Ascending aorta (tissue), 2 donors: ENCODE measurements around the gene ZNF860. TPM values are rescaled to one million over a fixed set of nuclear protein-coding genes. Genes with fewer than 3 reads are reported as not detected.
A peak's percentile ranks its signal among the peaks of the same experiment; 100 is the strongest.

ENCODE experiments used
- DNase-seq, 2 donors: peaks; one replicate each; pipeline ENCODE4 v3.0.0-alpha.2; 2019; ENCODE audit warnings: low spot score in 2 of 2
- H3K27ac ChIP-seq, 2 donors: fragments of 200-600 bp; sonication (generic); one replicate each; pipeline ENCODE4 v1.5.1; 2016 to 2017; ENCODE audit warnings: mild to moderate bottlenecking in 1 of 2
- H3K27me3 ChIP-seq: fragments of 200-600 bp; sonication (generic); one replicate; pipeline ENCODE4 v1.5.1; 2017
- H3K36me3 ChIP-seq, 2 donors: fragments of 200-600 bp; sonication (generic); one replicate each; pipeline ENCODE4 v1.5.1; 2016
- H3K4me1 ChIP-seq, 2 donors: fragments of 200-600 bp; sonication (generic); one replicate each; pipeline ENCODE4 v1.5.1; 2016 to 2017; ENCODE audit warnings: mild to moderate bottlenecking in 1 of 2
- H3K4me3 ChIP-seq, 2 donors: fragments of 200-600 bp; sonication (generic); one replicate each; pipeline ENCODE4 v1.5.1; 2016 to 2017; ENCODE audit warnings: mild to moderate bottlenecking in 1 of 2
- H3K9me3 ChIP-seq, 2 donors: fragments of 200-600 bp; sonication (generic); one replicate each; pipeline ENCODE4 v1.5.1; 2016
- CTCF ChIP-seq, 3 experiments: fragments of 200-600 bp in 2 of 3; fragments of 450-650 bp in 1 of 3; sonication (generic) in 2 of 3; IDR thresholded peaks; one replicate each; pipeline ENCODE4 v1.5.1; 2016 to 2019; ENCODE audit warnings: antibody characterized with exemption in 3 of 3, mild to moderate bottlenecking in 1 of 3, moderate library complexity in 1 of 3
- intact Hi-C: fragments of 100-400 bp; cut with DNase I; formaldehyde crosslinking; loops from one replicate; pipeline ENCODE4 v1.15.1; 2023
- total RNA-seq: library from RNA; depleted of rRNA; stranded (reverse); fragments of >200 nt; gene quantifications from one replicate; pipeline ENCODE4 v1.1.0, GENCODE V29; 2016

Gene ZNF860
- total RNA-seq, 1 donor from 2014 or later, result 0.43 TPM

GRCh38 chr3:31977736-31978135 lies 3.8 kb upstream of the ZNF860 start:
- peaks cover 0 to 9% of the 10 kb centered on the region in 2 donors for H3K4me1 ChIP-seq
- no peak overlapping the region for H3K4me3 ChIP-seq
- no peak for TF ChIP-seq CTCF (IDR thresholded peaks at IDR 0.05)
- intact Hi-C loops, result no loop called here
- H3K9me3 ChIP-seq, result no peaks in the 10 kb centered on the region
- H3K27me3 ChIP-seq, result no peaks in the 10 kb centered on the region
- no peak for DNase-seq
- no peak overlapping the region for H3K27ac ChIP-seq
- H3K36me3 ChIP-seq, result no peaks in the 10 kb centered on the region

GRCh38 chr3:31978553-31978952 lies 3.0 kb upstream of the ZNF860 start:
- Histone ChIP-seq H3K27ac (no peak overlapping the region), H3K36me3 (no peaks in the 10 kb centered on the region), H3K4me3 (no peak overlapping the region), H3K9me3 (no peaks in the 10 kb centered on the region), H3K27me3 (no peaks in the 10 kb centered on the region), H3K4me1 (peaks cover 0 to 9% of the 10 kb centered on the region in 2 donors)
- TF ChIP-seq CTCF (IDR thresholded peaks at IDR 0.05), result no peak
- DNase-seq, result no peak
- intact Hi-C loops, result no loop called here

- no peak overlapping the region for H3K27ac ChIP-seq
- TF ChIP-seq CTCF (IDR thresholded peaks at IDR 0.05), result no peak
- intact Hi-C loops, result no loop called here
- no peak for DNase-seq
- no peaks in the 10 kb centered on the region for H3K27me3 ChIP-seq
- no peaks in the 10 kb centered on the region for H3K36me3 ChIP-seq
- H3K9me3 ChIP-seq, result no peaks in the 10 kb centered on the region
- H3K4me1 ChIP-seq, result peaks cover 0 to 9% of the 10 kb centered on the region in 2 donors
- H3K4me3 ChIP-seq, result no peak overlapping the region
Measured at GRCh38 chr3:31979001-31979697, 2.4 kb upstream of the ZNF860 start.

GRCh38 chr3:31980530-31981205 lies 882 bp upstream of the ZNF860 start:
- DNase-seq, result peak in 1 of 2 donors; percentile 75
- H3K4me1 ChIP-seq, result peaks cover 0 to 9% of the 10 kb centered on the region in 2 donors
- H3K9me3 ChIP-seq, result no peaks in the 10 kb centered on the region
- no peaks in the 10 kb centered on the region for H3K36me3 ChIP-seq
- TF ChIP-seq CTCF (IDR thresholded peaks at IDR 0.05), result no peak
- peak overlapping the region; percentile 63 to 79 for H3K4me3 ChIP-seq
- intact Hi-C loops, result loop anchor here (1.0 to 10.0 kb wide), 3 partner anchors 11 to 129 kb away; no protein-coding TSS in a partner anchor
- peak overlapping the region; percentile 87 to 91 for H3K27ac ChIP-seq
- no peaks in the 10 kb centered on the region for H3K27me3 ChIP-seq

- no peaks in the 10 kb centered on the region for H3K36me3 ChIP-seq
- no peak overlapping the region for H3K27ac ChIP-seq
- H3K4me3 ChIP-seq, result no peak overlapping the region
- TF ChIP-seq CTCF (IDR thresholded peaks at IDR 0.05), result no peak
- peaks cover 0 to 9% of the 10 kb centered on the region in 2 donors for H3K4me1 ChIP-seq
- intact Hi-C loops, result loop anchor here (10.0 kb wide), 1 partner anchor 110 kb away; no protein-coding TSS in a partner anchor
- no peaks in the 10 kb centered on the region for H3K27me3 ChIP-seq
- DNase-seq, result no peak
- peaks cover 5 to 21% of the 10 kb centered on the region in 2 donors for H3K9me3 ChIP-seq
Measured at GRCh38 chr3:31984321-31984720, 2.8 kb downstream of the ZNF860 start.
